Stimulated activated memory B cell treated with anti-CD40 and anti-IgM and Interleukin-4, amounts not matched to agents 10 μg/mL and 1 μg/mL and 100 μg/mL, for 72 hours (primary cell): ENCODE data around the gene AUTS2.

Experiments
- ATAC-seq: fragments of 150-1000 bp; cut with Tn5 transposase; 2 replicates; pipeline ENCODE4 v1.10.0; 2021
- H3K27ac Mint-ChIP-seq: one replicate; pipeline ENCODE4 v1.8.0; 2022; ENCODE audit warnings: mild to moderate bottlenecking, mixed read lengths
- H3K27me3 Mint-ChIP-seq: one replicate; pipeline ENCODE4 v1.8.0; 2022; ENCODE audit warnings: mixed read lengths
- H3K36me3 Mint-ChIP-seq: one replicate; pipeline ENCODE4 v1.8.0; 2022; ENCODE audit warnings: mixed read lengths
- H3K4me1 Mint-ChIP-seq: one replicate; pipeline ENCODE4 v1.8.0; 2022; ENCODE audit warnings: mixed read lengths
- H3K4me3 Mint-ChIP-seq: one replicate; pipeline ENCODE4 v1.8.0; 2022; ENCODE audit warnings: mild to moderate bottlenecking, moderate library complexity, mixed read lengths
- H3K9me3 Mint-ChIP-seq: one replicate; pipeline ENCODE4 v1.8.0; 2022; ENCODE audit warnings: mixed read lengths

AUTS2 gene

DNA sequence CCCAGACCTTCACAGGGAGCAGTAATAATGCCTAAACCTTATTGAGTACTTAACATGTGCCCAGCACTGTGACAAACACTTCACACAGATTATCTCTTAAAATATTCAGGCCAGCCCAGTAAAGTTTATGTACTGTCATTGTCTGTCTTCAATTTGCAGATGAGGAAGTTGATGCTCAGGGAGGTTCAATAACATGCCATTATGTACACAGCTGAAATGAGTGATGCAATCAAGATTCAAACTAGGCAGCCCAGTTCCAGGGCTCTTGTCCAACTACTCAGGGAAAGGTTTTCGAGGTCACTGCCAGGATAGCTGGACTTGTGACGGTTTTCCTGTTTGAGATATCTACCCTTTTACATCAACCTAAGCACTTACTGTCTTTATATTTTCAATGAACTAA is 56.1 kb downstream of the AUTS2 start:
- Mint-ChIP-seq H3K4me3 (no peak overlapping the region), H3K36me3 (no peaks in the 10 kb centered on the region), H3K27me3 (no peaks in the 10 kb centered on the region), H3K4me1 (peaks cover 46% of the 10 kb centered on the region), H3K9me3 (no peaks in the 10 kb centered on the region), H3K27ac (peak overlapping the region; percentile 14)
- ATAC-seq: no peak

DNA sequence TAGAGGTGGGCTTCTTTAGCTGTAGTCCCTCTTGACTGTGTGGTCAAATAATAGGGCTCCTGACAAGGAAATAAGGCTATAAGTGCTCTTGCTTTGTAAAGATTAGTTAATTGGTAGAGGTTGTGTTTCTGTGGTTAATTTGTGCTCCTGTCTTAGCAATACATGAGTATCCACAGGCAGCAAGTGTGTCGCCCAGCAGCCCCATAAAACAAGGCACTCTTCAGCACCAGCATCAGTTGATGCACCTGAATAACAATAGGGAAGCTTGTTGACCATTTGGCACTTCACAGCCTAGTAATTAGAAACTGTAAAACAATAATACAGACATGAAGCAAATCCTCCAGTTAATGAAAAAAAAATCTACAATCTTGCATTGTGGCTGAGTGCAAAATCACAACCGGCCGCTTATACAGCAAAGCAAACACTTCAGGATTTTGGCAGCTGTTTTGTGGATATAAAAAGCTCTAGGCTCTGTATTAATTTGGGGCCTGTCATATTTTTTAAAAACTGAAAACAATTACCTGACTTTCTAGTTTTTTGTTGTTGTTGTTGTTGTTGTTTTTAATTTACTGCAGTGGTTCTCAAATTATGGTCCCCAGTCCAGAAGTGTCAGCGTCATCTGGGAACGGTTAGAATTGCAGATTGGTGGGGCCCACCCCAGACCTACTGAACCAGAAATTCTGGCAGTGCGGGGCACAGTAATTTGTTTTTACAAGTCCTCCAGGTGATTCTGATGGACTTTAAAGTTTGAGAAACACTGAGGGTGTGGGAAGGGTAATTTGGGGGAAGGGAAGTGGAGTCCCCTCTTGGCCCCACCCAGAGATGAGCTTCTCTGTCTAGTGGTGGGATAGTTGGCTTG is 56.8 kb downstream of the AUTS2 start:
- Mint-ChIP-seq H3K36me3 (no peaks in the 10 kb centered on the region), H3K4me3 (no peak overlapping the region), H3K27me3 (no peaks in the 10 kb centered on the region), H3K9me3 (no peaks in the 10 kb centered on the region), H3K4me1 (peaks cover 46% of the 10 kb centered on the region), H3K27ac (peak overlapping the region; percentile 14)
- ATAC-seq: no peak

DNA sequence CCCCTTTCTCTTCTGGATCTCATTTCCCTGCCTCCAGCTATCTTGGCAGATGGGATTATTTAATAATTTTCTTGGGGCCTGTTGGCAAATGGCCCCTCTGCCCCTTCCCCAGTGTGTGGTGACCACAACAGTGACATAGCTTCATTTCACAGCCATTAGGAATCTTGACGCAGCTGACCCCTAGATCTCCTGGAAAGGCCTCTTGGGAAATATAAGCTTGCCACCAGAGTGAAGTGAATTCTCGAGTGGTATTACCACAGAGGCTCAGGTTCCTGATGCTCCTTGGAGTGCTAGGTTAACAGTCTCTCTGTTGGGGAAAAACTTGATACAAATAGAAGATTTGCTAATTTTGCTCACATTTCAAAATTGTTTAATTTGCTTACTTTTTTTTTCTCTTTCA is 57.8 kb downstream of the AUTS2 start:
- Mint-ChIP-seq H3K9me3 (no peaks in the 10 kb centered on the region), H3K27me3 (no peaks in the 10 kb centered on the region), H3K36me3 (no peaks in the 10 kb centered on the region), H3K4me3 (no peak overlapping the region), H3K27ac (no peak overlapping the region), H3K4me1 (peaks cover 46% of the 10 kb centered on the region)
- ATAC-seq: no peak

DNA sequence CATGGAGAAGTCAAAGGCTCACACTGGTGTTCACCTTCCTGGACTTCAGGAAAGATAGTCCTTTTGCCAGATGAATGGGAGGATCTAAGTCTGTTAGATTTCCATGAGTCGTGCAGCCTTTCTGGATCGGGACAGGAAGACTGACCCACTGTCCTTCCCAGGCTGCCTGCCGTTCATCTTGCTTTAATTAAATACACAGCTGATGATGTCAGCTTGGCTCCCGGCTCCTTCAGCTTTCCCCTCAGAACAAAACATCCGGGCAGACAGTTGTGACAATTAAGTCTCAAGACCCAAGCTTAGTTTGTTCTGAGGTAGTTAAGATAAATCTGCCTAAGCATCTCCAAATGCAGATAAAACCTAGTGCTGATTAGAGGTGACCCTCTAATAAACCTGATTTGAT is 58.6 kb downstream of the AUTS2 start:
- peaks cover 40% of the 10 kb centered on the region for H3K4me1 Mint-ChIP-seq
- no peaks in the 10 kb centered on the region for H3K27me3 Mint-ChIP-seq
- H3K4me3 Mint-ChIP-seq: no peak overlapping the region
- H3K27ac Mint-ChIP-seq: no peak overlapping the region
- H3K9me3 Mint-ChIP-seq: no peaks in the 10 kb centered on the region
- H3K36me3 Mint-ChIP-seq: no peaks in the 10 kb centered on the region
- no peak for ATAC-seq

DNA sequence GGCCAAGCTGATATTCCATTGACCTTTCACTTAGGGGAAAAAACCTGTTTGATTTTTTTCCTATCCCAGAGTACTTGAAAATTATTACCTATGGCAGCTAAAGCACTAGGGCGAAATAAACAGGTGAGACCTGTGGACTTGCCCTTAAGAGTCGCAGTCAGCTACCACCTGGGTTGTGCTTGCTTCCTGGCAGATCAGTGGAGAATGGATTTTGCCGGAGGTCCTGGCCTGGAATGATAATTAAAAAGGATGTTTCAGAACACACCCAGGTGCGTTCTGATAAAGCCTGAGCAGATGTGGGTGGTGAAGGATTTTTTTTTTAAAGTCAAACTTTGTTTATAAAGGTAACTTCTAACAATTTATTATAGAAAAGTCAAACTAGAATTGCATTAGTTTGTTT is 59.1 kb downstream of the AUTS2 start:
- Mint-ChIP-seq H3K4me1 (peaks cover 39% of the 10 kb centered on the region), H3K36me3 (no peaks in the 10 kb centered on the region), H3K27me3 (no peaks in the 10 kb centered on the region), H3K9me3 (no peaks in the 10 kb centered on the region), H3K4me3 (no peak overlapping the region), H3K27ac (no peak overlapping the region)
- ATAC-seq: no peak

DNA sequence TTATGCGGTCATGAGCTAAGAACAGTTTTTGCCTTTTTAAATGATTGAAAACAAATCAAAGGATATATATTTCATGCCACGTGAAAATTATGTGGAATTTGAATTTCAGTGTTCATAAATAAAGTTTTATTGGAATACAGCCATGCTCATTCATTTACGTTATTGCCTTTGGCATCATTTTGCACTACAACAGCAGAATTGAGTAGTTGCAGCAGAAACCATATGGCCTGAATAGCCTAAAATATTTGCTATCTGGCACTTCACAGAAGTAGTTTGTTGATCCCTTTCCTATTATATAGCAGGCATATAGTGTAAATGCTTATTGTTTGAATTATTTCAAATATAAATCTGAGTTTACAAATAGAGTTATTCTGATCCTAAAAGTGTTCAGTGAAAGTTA is 59.7 kb downstream of the AUTS2 start:
- Mint-ChIP-seq H3K9me3 (no peaks in the 10 kb centered on the region), H3K36me3 (no peaks in the 10 kb centered on the region), H3K27me3 (no peaks in the 10 kb centered on the region), H3K27ac (no peak overlapping the region), H3K4me1 (peaks cover 38% of the 10 kb centered on the region), H3K4me3 (no peak overlapping the region)
- no peak for ATAC-seq

DNA sequence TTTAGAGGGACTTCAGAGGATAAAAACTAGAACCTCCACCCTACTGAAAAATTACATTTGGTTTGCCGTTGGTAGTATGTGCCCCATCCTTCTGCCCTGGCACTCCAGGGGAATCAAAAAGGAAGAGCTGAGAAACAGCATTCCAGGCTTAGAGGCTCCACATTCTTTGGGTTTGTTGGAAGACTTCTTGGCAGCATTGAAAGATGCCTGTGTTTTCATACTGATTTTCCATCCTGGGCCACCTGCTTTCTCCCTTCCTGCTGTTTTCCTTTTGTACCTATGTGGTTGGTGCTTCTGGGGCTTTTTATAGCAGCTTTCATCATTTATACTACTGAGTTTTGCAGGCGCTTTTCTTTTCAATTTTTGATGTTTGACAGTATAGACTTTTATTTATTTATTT is 61.7 kb downstream of the AUTS2 start:
- H3K36me3 Mint-ChIP-seq: no peaks in the 10 kb centered on the region
- H3K4me1 Mint-ChIP-seq: peaks cover 38% of the 10 kb centered on the region
- no peaks in the 10 kb centered on the region for H3K9me3 Mint-ChIP-seq
- no peak overlapping the region for H3K27ac Mint-ChIP-seq
- no peak for ATAC-seq
- no peaks in the 10 kb centered on the region for H3K27me3 Mint-ChIP-seq
- H3K4me3 Mint-ChIP-seq: no peak overlapping the region

DNA sequence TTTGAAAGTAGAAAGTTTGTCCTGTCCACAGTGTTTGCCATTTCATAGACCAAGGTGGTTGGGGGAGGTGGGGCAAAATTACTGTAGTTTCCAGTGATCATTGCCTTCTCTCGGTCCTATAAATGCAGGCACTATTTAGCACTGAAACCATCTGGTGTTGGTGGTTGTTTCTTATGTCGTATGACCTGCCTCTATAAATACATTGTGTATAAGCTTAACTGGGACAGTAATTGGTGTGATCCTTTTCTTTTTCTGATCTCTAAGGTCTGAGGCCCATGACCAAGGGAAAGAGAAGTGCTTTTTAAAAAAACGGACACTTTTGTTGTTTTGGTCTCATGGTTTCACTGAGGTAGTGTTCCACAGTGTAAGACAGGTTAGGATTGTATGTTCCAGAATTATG is 63.1 kb downstream of the AUTS2 start:
- Mint-ChIP-seq H3K4me3 (no peak overlapping the region), H3K9me3 (no peaks in the 10 kb centered on the region), H3K27ac (no peak overlapping the region), H3K27me3 (no peaks in the 10 kb centered on the region), H3K36me3 (no peaks in the 10 kb centered on the region), H3K4me1 (peaks cover 30% of the 10 kb centered on the region)
- no peak for ATAC-seq

DNA sequence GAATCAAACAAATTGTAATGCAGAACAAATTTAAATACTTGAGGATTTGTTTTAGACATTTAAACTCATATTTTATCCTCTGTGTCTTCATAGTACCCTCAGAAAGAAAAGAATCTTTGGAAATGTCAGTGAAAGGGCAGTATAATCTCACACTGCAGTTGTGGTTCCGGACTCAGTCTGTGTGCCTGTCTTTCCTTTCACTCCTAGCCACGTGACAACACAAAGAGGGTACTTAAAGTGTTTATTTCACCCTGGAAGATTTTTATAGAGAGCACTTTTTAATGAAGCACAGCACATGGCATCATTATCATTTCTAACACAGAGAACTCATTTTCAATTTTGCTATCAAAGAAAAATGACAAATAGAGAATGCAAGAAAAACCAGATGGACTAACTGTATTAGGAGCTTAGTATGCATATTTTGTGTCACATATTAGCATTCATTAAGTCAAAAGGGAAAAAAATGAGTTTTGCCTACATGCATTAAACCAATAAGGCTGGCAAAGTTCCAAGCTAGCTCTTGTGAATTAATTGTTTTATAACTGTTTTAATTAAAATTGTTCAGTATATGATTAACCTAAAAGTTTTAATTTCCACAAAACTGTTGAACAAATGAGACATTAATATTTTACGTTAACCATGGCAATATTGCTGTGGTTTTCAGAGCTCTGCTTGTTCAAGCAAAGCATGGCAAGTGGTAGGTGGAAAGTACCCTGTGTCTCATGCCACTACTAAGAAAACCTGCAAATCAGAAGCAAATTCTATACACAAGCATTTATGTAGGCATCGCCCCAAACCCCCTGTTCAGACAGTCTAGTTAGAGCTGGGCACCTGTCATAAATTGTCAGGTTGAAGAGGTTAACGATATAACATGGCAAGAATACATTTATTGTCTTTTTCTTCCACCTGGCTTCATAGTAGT is 65.9 kb downstream of the AUTS2 start:
- H3K27ac Mint-ChIP-seq: peak overlapping the region; percentile 85
- peaks cover 40% of the 10 kb centered on the region for H3K4me1 Mint-ChIP-seq
- peak overlapping the region; percentile 58 for H3K4me3 Mint-ChIP-seq
- H3K36me3 Mint-ChIP-seq: no peaks in the 10 kb centered on the region
- peak; percentile 87 for ATAC-seq
- H3K9me3 Mint-ChIP-seq: peaks cover 3% of the 10 kb centered on the region
- H3K27me3 Mint-ChIP-seq: no peaks in the 10 kb centered on the region

DNA sequence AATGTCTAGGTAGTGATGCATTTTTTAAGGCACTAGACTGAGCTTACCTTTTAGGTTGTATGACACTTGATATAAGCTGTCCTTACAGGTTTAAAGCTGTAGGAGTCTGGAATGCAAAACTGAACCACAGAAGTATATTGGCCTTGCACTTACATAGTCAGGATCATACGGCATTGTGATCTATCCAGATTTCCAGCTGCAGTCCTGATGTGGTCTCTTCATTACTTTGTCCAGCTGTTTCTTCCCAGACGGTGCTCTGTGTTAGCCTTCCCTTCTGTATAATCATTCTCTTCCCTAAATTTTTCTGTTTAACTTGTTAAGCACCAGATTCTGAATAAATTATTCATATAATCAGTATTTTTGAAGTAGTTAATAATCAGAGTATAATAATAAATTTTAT is 67.1 kb downstream of the AUTS2 start:
- Mint-ChIP-seq H3K9me3 (peaks cover 3% of the 10 kb centered on the region), H3K4me3 (peak overlapping the region; percentile 39), H3K27me3 (no peaks in the 10 kb centered on the region), H3K4me1 (peaks cover 39% of the 10 kb centered on the region), H3K36me3 (no peaks in the 10 kb centered on the region), H3K27ac (peak overlapping the region; percentile 85)
- ATAC-seq: no peak

DNA sequence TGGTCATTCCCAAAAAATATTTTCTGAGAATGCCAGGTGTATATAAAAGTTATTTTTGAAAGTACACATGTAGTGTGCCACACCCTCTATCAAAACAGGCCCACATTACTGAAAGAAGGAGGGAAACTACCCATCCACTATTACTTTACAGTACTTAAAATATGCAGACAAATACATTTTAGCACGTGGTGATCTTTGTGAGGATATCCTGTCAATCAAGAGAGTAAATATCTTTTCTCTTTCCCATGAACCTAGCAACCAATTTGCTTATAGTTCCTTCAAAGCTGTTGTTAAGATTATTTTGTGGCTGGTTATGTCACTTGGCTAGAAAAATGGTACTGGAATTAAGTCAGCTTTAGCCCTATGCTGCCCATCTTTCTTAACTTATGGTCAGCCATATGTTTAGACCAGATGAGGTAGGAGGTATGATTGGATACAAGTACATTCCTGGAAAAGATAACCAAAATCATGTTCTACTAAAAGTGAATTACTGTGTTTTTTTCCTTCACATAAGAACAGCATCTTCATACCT is 70.1 kb downstream of the AUTS2 start:
- H3K9me3 Mint-ChIP-seq: peaks cover 3% of the 10 kb centered on the region
- no peak overlapping the region for H3K4me3 Mint-ChIP-seq
- H3K27me3 Mint-ChIP-seq: no peaks in the 10 kb centered on the region
- H3K27ac Mint-ChIP-seq: no peak overlapping the region
- H3K4me1 Mint-ChIP-seq: peaks cover 29% of the 10 kb centered on the region
- no peaks in the 10 kb centered on the region for H3K36me3 Mint-ChIP-seq
- no peak for ATAC-seq

DNA sequence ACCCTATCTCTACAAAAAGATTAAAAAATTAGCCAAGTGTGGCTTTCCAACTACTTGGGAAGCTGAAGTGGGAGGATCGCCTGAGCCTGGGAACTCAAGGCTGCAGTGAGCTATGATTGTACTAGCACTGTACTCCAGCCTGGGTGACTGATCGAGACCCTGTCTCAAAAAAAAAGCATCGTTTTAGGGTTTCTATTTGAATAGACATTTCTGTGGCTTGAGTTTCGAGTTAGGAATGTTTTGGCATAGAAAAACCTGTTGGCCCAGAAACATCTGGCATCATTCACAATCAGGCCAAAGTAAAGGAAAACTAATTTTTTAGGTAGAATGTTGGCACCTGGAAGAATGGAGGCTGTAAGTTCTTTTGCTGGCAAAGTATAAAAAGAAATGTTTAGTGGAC is 72.4 kb downstream of the AUTS2 start:
- no peaks in the 10 kb centered on the region for H3K36me3 Mint-ChIP-seq
- no peaks in the 10 kb centered on the region for H3K27me3 Mint-ChIP-seq
- peaks cover 17% of the 10 kb centered on the region for H3K4me1 Mint-ChIP-seq
- H3K27ac Mint-ChIP-seq: no peak overlapping the region
- no peak overlapping the region for H3K4me3 Mint-ChIP-seq
- ATAC-seq: no peak
- peaks cover 3% of the 10 kb centered on the region for H3K9me3 Mint-ChIP-seq

DNA sequence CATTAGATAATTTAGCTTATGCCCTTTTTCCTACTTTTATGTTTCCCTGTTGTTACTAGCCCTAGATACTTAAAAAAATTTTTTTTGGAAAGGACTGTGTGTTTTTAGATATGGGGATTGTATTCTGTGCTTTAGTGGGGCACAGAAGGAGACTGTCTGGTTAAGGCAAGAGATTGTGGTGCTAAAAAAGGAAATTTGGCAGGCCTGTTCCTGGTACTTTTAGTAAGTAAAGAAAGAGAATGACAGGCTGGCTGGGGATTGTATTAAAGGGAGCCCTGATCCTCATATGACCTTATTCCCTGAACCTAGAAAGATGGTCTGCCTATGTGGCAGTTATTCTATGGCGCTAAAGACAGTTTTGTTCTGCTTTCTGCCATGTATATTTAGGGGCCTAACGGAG is 74.8 kb downstream of the AUTS2 start:
- no peak for ATAC-seq
- Mint-ChIP-seq H3K9me3 (no peaks in the 10 kb centered on the region), H3K27ac (no peak overlapping the region), H3K4me1 (peaks cover 22% of the 10 kb centered on the region), H3K4me3 (no peak overlapping the region), H3K36me3 (no peaks in the 10 kb centered on the region), H3K27me3 (no peaks in the 10 kb centered on the region)

DNA sequence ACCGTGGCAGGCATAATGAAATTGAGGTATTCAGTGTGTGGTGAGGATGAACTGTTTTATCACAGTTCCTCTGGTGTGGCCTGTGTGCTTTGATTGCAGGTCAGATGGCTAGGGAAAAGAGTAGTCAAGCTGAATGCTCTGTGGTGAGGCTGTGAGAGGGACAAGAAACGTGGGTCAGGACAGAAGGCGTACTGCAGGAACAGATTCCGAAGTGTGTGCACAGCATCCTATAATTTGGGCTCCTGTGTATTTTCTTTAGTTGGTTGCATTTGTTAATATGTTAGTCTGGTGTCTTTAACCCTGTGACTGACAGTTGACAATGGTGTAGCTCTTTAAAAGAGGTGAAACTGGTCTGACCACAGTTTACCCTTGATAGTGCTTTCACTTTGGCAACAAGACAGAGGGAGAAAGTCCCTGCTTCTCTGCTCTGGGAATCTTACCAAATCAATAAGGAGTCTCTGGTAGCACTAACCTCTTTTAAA is 76.5 kb downstream of the AUTS2 start:
- Mint-ChIP-seq H3K27me3 (no peaks in the 10 kb centered on the region), H3K9me3 (no peaks in the 10 kb centered on the region), H3K27ac (no peak overlapping the region), H3K4me3 (no peak overlapping the region), H3K36me3 (no peaks in the 10 kb centered on the region), H3K4me1 (peaks cover 19% of the 10 kb centered on the region)
- peak; percentile 48 for ATAC-seq

DNA sequence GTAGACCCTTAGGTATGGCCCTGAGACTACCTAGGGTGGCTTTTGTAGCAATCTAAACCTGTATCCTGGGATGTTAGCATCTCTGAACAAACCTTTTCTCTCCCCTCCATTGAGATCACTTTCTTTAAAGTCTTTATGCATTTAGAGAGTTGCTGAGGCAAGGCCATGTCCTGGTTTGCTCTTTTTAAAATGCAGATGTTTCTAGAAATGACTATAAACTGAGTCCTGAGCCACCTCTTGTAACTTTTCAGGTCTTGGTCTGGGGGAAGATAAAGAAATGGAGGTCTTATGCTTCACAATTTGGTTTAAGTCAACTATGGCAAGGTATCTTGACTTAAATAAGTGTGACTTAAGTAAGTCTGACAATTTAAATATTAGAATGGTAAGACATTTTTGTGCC is 78.0 kb downstream of the AUTS2 start:
- peak; percentile 27 for ATAC-seq
- no peaks in the 10 kb centered on the region for H3K27me3 Mint-ChIP-seq
- no peak overlapping the region for H3K27ac Mint-ChIP-seq
- H3K4me3 Mint-ChIP-seq: no peak overlapping the region
- no peaks in the 10 kb centered on the region for H3K36me3 Mint-ChIP-seq
- H3K9me3 Mint-ChIP-seq: no peaks in the 10 kb centered on the region
- H3K4me1 Mint-ChIP-seq: peaks cover 19% of the 10 kb centered on the region
